Osteocyte (in vitro differentiated cells): ENCODE data around the gene POLD4. TPM values are rescaled to one million over a fixed set of nuclear protein-coding genes. Genes with fewer than 3 reads are reported as not detected.

Source experiments
- DNase-seq: peaks from one replicate; pipeline ENCODE4 v3.0.0; 2021; ENCODE audit warnings: mixed read lengths; ENCODE audit not compliant: unreplicated experiment; ENCODE audit errors: extremely low spot score
- H3K27ac Mint-ChIP-seq: one replicate; pipeline ENCODE4 v1.8.0; 2021; ENCODE audit warnings: mild to moderate bottlenecking, mixed read lengths; ENCODE audit not compliant: unreplicated experiment
- H3K27me3 Mint-ChIP-seq: one replicate; pipeline ENCODE4 v1.8.0; 2021; ENCODE audit warnings: mixed read lengths; ENCODE audit not compliant: unreplicated experiment
- H3K36me3 Mint-ChIP-seq: one replicate; pipeline ENCODE4 v1.8.0; 2021; ENCODE audit warnings: mixed read lengths; ENCODE audit not compliant: unreplicated experiment
- H3K4me1 Mint-ChIP-seq: one replicate; pipeline ENCODE4 v1.8.0; 2021; ENCODE audit warnings: mixed read lengths; ENCODE audit not compliant: unreplicated experiment
- H3K4me3 Mint-ChIP-seq: one replicate; pipeline ENCODE4 v1.8.0; 2021; ENCODE audit warnings: mild to moderate bottlenecking, moderate library complexity, mixed read lengths; ENCODE audit not compliant: unreplicated experiment
- H3K9me3 Mint-ChIP-seq: one replicate; pipeline ENCODE4 v1.8.0; 2021; ENCODE audit warnings: mixed read lengths; ENCODE audit not compliant: unreplicated experiment
- total RNA-seq: library from RNA; stranded (reverse); gene quantifications from 2 replicates; pipeline ENCODE4 v1.2.1, GENCODE V29; 2021
- TF ChIP-seq, protein P1 (sequence below): fragments of 200-600 bp; sonication (generic); IDR thresholded peaks from 2 replicates; pipeline ENCODE4 v1.5.0; 2021; ENCODE audit warnings: antibody characterized with exemption, mild to moderate bottlenecking, moderate library complexity

POLD4 gene
- total RNA-seq, 1 donor from 2014 or later, result 64.0 TPM

DNA sequence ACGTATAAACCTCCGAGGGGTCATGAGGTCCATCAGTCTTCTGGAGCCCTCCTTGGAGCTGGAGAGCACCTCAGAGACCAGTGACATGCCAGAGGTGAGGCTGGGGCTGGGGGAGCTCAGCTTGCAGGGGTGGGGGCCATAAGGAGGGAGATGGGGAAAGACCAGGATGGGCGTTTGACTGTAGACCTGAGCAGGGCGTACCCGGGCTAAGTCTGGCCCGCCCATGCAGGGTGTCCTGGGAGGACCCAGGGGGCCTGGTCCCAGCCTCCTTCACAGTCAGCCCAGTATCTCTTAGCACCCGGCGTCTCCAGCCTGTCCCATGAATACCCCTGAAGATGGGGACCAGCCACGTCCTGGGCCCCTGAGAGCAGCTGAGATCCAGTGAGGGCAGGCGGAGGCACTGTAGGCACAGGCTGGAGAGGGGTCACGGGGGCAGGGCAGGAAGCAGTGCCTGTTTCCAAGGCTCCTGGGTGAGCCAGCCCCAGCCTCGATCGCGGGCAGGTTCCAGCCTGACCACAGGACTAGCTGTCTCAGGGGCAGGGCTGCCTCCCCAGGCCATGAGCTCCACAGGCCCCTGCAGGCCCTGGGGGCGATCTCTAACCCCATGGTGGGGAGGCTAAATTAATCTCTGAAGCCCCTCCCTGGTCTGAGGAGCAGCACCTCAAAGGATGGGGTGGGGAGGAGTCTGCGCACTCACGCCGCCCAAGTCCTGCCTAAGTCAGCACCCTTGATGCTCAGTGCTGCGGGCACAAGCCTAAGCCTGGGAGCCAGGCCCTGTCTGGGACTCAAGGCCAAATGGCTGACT lies 42.9 kb downstream of the POLD4 start:
- Mint-ChIP-seq H3K27ac (no peak overlapping the region), H3K36me3 (no peaks in the 10 kb centered on the region), H3K9me3 (no peaks in the 10 kb centered on the region), H3K27me3 (no peaks in the 10 kb centered on the region), H3K4me1 (no peaks in the 10 kb centered on the region), H3K4me3 (no peak overlapping the region)
- DNase-seq, result no peak
- TF ChIP-seq, protein P1, sequence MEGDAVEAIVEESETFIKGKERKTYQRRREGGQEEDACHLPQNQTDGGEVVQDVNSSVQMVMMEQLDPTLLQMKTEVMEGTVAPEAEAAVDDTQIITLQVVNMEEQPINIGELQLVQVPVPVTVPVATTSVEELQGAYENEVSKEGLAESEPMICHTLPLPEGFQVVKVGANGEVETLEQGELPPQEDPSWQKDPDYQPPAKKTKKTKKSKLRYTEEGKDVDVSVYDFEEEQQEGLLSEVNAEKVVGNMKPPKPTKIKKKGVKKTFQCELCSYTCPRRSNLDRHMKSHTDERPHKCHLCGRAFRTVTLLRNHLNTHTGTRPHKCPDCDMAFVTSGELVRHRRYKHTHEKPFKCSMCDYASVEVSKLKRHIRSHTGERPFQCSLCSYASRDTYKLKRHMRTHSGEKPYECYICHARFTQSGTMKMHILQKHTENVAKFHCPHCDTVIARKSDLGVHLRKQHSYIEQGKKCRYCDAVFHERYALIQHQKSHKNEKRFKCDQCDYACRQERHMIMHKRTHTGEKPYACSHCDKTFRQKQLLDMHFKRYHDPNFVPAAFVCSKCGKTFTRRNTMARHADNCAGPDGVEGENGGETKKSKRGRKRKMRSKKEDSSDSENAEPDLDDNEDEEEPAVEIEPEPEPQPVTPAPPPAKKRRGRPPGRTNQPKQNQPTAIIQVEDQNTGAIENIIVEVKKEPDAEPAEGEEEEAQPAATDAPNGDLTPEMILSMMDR, result no peak

DNA sequence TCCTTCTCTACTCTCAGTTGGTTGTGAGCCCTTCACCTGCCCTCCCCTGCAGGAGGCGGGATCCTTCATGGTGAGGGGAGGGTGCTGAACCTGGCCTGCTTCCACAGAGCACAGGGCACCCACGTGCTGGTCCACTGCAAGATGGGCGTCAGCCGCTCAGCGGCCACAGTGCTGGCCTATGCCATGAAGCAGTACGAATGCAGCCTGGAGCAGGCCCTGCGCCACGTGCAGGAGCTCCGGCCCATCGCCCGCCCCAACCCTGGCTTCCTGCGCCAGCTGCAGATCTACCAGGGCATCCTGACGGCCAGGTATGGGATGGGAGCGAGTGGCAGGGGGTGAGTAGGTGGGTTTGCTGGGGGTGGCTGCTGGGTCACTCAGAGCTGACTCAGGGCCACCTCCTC lies 43.7 kb downstream of the POLD4 start:
- Mint-ChIP-seq H3K36me3 (no peaks in the 10 kb centered on the region), H3K4me1 (peaks cover 3% of the 10 kb centered on the region), H3K27me3 (no peaks in the 10 kb centered on the region), H3K27ac (no peak overlapping the region), H3K9me3 (no peaks in the 10 kb centered on the region), H3K4me3 (no peak overlapping the region)
- DNase-seq, result no peak
- TF ChIP-seq, protein P1, result no peak

DNA sequence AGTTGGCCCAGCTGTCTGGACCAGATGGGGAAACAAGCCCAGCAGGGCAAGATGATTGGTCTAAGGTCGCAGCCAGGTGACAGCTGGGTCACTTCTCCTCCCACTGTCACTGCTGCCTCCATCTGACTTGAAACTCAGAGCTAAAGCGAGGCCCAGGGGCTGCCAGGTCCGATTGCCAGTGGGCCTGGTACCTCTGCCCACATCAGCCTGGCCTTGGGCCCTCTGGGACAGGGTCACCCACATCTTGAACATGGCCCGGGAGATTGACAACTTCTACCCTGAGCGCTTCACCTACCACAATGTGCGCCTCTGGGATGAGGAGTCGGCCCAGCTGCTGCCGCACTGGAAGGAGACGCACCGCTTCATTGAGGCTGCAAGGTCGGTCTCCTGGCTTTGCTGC lies 44.2 kb downstream of the POLD4 start:
- Mint-ChIP-seq H3K9me3 (no peaks in the 10 kb centered on the region), H3K27ac (no peak overlapping the region), H3K4me1 (peaks cover 7% of the 10 kb centered on the region), H3K36me3 (no peaks in the 10 kb centered on the region), H3K4me3 (no peak overlapping the region), H3K27me3 (no peaks in the 10 kb centered on the region)
- DNase-seq, result no peak
- TF ChIP-seq, protein P1, result no peak

DNA sequence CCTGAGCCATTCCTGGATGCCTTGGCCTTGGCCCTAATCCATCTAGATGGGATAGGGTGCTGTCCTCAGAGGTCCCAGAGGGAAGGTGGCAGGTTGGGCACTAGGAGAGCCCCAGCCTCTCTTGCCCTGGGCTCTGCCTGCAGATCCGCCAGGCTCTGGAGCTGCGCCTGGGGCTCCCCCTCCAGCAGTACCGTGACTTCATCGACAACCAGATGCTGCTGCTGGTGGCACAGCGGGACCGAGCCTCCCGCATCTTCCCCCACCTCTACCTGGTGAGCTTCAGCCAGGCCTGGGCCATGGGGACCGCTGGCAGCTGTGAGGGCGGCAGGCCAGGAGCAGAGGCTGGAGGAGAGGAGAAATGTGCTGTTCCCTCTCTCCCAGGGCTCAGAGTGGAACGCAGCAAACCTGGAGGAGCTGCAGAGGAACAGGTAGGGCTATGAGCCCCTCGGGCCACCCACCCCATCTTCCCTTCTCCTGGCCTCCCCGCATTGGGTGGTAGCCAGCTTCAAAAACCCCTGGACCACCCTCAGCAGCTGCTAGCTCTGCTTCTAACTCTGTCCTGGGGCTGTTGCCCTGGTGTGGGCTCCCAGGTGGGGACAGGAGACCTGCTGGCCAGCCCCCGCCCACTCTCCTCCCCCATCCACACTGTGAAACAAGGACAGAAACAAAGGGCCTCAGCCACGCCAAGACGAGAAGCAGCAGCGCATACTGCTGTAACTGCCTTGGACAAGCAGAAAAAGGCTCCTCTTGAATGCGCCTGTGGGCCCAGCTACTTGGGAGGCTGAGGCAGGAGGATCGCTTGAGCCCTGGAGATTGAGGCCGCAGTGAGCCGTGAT lies 45.1 kb downstream of the POLD4 start:
- TF ChIP-seq, protein P1, result no peak

DNA sequence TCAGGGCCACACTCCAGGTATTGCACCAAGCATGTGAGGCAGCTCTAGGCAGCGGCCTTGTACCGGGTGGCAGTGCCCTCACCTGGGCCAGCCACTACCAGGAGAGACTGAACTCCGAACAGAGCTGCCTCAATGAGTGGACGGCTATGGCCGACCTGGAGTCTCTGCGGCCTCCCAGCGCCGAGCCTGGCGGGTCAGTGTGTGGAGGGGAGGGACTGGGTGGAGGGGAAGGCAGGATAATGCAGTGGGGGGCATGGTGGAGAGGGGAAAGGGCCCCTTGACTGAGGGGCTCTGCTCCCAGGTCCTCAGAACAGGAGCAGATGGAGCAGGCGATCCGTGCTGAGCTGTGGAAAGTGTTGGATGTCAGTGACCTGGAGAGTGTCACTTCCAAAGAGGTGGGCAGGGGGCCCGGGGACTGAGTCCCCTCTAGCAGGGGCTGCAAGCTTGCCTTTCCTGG lies 45.8 kb downstream of the POLD4 start:
- Mint-ChIP-seq H3K4me3 (no peak overlapping the region), H3K27me3 (no peaks in the 10 kb centered on the region), H3K4me1 (peaks cover 12% of the 10 kb centered on the region), H3K27ac (no peak overlapping the region), H3K36me3 (no peaks in the 10 kb centered on the region), H3K9me3 (no peaks in the 10 kb centered on the region)
- no peak for DNase-seq
- TF ChIP-seq, protein P1, result no peak

More for the DNA sequence above, 45.1 kb downstream of the POLD4 start:
- no peaks in the 10 kb centered on the region for H3K9me3 Mint-ChIP-seq
- no peak for DNase-seq
- H3K4me3 Mint-ChIP-seq, result no peak overlapping the region
- H3K36me3 Mint-ChIP-seq, result no peaks in the 10 kb centered on the region
- H3K27ac Mint-ChIP-seq, result no peak overlapping the region
- no peaks in the 10 kb centered on the region for H3K27me3 Mint-ChIP-seq
- peaks cover 7% of the 10 kb centered on the region for H3K4me1 Mint-ChIP-seq
